GM12878 (cell line): ENCODE measurements around the gene DNAH8.

Source experiments
- EZH2 ChIP-seq: IDR thresholded peaks from 2 replicates; pipeline ENCODE4 v1.6.1; 2012; ENCODE audit warnings: low read depth, mild to moderate bottlenecking, control low read depth, inconsistent platforms, low read length, borderline replicate concordance; ENCODE audit not compliant: control insufficient read depth
- JUNB ChIP-seq: IDR thresholded peaks from 2 replicates; pipeline ENCODE4 v1.6.1; 2016; ENCODE audit warnings: antibody characterized with exemption, mild to moderate bottlenecking
- TF ChIP-seq, protein P1 (sequence below), 3 experiments: IDR thresholded peaks in 2 of 3; conservative IDR thresholded peaks in 1 of 3; 2 replicates each; pipeline ENCODE4 v1.5.1; 2011; ENCODE audit warnings: low read depth in 3 of 3, low read length in 3 of 3, mild to moderate bottlenecking in 3 of 3, control low read depth in 2 of 3, moderate library complexity in 2 of 3, inconsistent platforms in 1 of 3, mixed read lengths in 1 of 3; ENCODE audit not compliant: control insufficient read depth in 2 of 3, insufficient read depth in 1 of 3; ENCODE audit errors: extremely low read depth in 1 of 3
- TF ChIP-seq, protein P2 (sequence below): IDR thresholded peaks from 2 replicates; pipeline ENCODE4 v1.6.1; 2011; ENCODE audit warnings: mild to moderate bottlenecking, low read depth, low read length, moderate library complexity; ENCODE audit not compliant: insufficient replicate concordance

DNA sequence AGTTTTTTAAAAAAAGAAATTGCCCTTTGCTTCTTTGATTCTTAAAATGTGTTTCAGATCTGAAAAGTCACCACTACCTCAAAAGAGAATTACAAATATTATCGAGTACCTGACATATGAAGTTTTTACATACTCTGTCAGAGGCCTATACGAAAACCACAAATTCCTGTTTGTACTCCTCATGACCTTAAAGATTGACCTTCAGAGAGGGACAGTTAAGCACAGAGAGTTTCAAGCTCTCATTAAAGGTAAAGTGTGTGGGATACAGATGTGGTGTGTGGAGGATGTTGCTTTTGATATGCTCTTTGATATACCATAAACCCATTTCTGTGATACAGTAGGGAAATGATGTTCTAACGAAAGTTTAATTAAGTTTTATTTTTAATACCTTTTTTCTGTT, 223.6 kb downstream of the DNAH8 start:
- TF ChIP-seq, protein P1, sequence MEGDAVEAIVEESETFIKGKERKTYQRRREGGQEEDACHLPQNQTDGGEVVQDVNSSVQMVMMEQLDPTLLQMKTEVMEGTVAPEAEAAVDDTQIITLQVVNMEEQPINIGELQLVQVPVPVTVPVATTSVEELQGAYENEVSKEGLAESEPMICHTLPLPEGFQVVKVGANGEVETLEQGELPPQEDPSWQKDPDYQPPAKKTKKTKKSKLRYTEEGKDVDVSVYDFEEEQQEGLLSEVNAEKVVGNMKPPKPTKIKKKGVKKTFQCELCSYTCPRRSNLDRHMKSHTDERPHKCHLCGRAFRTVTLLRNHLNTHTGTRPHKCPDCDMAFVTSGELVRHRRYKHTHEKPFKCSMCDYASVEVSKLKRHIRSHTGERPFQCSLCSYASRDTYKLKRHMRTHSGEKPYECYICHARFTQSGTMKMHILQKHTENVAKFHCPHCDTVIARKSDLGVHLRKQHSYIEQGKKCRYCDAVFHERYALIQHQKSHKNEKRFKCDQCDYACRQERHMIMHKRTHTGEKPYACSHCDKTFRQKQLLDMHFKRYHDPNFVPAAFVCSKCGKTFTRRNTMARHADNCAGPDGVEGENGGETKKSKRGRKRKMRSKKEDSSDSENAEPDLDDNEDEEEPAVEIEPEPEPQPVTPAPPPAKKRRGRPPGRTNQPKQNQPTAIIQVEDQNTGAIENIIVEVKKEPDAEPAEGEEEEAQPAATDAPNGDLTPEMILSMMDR (IDR thresholded peaks at IDR 0.05 in 2 of 3, conservative IDR thresholded peaks at IDR 0.05 in 1 of 3; ENCODE audit: control insufficient read depth in 2 of 3, extremely low read depth in 1 of 3, insufficient read depth in 1 of 3, low read depth in 3 of 3, low read length in 3 of 3), result no peak
- TF ChIP-seq EZH2 (no peak), JUNB (no peak)
- TF ChIP-seq, protein P2, sequence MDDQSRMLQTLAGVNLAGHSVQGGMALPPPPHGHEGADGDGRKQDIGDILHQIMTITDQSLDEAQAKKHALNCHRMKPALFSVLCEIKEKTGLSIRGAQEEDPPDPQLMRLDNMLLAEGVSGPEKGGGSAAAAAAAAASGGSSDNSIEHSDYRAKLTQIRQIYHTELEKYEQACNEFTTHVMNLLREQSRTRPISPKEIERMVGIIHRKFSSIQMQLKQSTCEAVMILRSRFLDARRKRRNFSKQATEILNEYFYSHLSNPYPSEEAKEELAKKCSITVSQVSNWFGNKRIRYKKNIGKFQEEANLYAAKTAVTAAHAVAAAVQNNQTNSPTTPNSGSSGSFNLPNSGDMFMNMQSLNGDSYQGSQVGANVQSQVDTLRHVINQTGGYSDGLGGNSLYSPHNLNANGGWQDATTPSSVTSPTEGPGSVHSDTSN, result no peak
